Fibroblast of the conjunctiva (primary cell): ENCODE measurements around the gene PAM.

Experiments used
- DNase-seq: peaks from one replicate; pipeline ENCODE4 v3.0.0-alpha.2; 2010; ENCODE audit warnings: low read depth

Gene PAM

DNA sequence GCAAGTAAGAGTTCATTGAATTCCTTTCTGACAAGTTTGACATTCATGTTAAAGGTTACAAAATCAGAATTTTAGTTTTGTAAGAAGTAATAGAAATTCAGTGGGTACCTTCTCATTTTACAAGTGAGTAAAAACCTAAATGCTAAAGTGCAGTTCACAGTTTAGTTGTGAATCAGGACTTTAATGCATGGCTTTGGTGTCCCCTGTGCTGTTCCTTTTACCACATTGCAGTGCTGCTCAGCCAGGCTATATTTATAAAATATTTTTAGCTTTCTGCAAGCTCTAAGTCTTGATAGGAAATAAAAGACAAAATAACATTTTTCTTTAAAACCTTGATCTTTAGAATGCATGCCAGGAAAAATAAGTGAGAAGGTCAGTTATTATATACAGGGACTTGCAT lies 26.3 kb downstream of the PAM start:
- no peak for DNase-seq

DNA sequence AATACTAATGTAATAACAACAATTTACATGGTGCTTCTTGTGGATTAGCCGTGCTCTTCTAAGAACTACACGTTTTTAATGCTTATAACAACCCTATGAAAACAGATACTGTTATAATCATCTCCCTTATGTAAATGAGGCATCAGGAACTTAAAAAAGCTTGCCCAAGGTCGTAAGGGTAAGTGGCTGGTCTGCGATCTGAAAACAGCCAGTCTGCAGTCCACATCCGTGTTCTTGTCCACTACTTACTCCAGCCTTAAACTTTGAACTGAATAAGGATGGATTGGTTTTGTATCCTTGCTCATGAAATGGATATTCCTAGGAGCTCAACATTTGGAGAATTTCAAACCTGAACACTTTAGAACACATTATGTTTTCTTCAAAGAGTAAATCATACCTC lies 26.7 kb downstream of the PAM start:
- DNase-seq = no peak

DNA sequence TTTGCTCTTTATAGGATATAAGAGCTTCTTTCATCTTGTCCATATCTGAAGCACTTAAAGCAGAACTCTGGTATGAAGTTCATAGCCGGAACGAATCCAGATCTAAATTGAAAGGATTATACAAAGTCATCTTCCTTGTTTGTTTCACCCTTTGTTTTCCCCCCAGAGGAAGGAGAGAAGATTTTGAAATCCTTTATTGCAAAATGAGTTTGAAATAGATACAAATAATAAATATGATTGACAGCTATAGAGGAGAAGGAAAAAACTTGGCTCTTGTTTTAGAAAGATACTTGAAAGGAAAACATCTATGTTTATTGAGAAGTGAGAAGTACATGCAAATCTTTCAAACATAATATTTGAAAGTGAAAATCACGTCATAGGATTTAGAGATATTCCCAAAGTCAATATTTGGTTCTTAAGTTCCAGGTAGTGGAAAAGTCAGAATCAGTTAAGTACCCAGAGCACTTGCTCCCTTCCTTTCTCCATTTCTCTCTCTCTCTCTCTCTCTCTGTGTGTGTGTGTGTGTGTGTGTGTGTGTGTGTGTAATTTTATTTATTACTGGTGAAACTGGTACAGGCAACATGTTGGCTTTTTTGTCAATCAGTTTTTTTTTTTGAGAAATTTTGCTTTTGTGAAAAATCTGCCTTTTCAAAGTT lies 27.2 kb downstream of the PAM start:
- DNase-seq = no peak

DNA sequence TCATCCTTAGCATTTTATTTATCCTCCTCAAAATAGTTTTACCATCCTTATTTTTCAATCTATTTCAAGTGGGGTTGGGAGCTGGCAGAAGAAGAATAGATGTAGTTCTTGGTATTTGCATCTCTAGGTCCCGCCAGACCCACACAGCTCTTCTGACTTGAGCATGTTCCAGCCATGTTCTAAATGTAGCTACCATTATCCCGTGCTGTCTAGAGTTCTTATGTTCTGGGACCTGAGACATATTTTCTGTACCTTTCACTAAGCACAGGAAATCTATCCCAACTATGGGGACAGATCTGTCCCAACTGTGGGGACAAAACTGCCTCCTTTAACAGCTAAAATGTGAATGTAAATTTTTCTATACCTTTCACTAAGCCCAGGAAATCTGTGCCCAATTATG lies 32.0 kb downstream of the PAM start:
- DNase-seq = no peak

DNA sequence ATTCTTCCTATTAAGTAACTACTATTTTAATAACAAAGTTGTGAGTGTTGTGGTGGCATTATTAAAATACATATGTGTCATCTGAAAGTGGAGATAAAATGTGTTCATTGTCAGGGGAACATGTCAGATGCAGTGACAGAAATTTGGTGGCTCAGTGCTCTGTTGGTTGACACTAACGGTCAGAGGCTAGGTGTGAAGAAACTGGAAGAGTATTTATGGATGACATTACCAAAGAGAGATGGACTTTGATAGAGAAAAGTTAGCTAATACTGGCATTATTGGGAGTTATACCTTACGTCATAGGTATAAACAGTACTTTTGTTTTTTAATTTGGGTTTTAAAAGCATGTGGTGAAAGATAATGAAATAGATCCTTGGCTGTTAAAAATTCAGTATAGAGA lies 33.7 kb downstream of the PAM start:
- DNase-seq = no peak

DNA sequence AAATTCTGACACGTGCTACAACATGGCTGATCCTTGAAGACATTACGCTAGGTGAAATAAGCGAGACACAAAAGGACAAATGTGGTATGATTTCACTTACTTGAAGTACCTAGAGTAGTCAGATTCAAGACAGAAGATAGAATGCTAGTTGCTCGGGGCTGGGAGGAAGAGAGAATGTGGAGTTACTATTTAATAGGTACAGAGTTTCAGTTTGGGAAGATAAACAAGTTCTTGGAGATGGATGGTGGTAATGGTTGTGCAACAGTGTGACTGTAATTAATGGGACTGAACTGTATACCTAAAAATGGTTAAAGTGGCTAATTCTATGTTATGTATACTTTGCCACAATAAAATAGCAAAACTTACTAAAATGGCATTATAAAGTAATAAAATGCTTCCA lies 34.4 kb downstream of the PAM start:
- no peak for DNase-seq

DNA sequence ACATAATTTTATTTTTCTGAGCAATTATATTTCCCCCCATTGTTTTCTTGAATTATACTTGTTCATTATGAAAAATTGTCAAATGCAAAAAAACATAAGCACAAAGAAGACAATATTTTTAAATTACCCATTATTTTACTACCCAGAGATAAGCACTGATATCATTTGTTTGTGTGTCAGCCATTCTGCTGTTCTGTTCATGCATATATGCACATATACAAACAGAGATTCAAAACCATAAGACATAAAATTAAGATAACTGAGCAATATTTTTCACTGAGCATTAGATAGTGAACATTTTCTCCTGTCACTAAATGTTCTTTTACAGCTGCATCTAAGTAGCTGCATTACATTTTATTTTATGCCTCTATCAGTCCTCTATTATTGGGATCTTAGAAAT lies 35.6 kb downstream of the PAM start:
- DNase-seq = no peak

DNA sequence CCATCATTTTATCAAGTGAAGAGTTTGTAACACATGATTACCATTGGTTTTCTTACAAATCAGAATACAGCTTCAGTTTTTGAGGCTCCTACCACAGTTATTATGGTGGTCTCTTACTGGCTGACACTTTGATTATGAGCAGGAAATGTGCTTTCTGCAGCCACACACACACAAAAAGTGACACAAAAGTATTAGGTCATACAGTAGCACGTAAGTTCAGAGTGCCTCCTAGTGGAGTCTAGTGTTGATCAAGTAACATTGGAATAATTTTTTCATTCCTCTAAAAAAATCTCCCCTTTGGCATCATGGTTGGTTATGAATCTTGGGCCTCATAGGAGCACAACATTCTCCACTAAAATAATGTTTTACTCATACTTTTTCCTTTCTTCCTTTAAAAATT lies 37.6 kb downstream of the PAM start:
- DNase-seq = no peak

DNA sequence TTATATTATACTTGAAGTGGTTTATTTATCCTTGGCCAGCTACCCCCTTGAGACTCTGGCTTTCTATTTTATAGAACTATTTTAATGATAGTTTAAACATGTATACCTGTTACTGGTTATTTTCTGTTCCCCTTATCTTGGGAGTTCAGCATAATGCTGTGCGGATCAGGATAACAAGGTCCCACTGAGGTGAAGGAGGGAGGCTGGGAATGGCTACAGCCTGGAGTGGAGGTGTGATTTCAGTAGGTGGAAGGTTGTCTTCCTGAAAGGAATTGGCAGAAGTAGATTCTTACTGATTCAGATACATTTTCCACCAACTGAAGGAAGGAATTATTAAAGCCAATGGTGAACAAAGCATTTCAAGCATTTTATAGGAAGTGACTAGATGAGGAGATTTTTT lies 38.9 kb downstream of the PAM start:
- no peak for DNase-seq

DNA sequence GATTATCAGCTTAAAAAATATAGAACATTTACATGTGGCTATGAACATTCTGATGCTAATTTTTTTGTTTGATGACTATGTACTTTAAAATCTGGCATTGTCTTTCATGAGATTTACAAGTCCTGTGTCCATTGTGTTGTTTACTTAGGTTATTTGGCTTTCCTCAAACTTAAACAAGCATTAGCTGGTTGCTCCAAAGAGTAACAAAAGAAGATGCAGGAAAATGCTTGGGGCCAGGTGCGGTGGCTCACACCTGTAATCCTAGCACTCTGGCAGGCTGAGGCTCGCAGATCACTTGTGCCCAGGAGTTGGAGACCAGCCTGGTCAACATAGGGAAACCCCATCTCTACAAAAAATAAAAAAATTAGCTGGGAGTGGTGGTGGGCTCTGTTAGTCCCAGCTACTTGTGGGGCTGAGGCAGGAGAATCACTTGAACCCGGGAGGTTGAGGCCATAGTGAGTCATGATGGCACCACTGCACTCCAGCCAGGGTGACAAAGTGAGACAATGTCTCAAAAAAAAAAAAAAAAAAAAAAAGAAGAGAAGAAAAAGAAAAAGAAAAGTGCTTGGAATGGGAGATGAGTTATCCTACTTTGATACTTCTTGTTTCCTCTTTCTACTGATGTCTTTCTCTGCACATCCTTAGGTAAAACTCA lies 39.7 kb downstream of the PAM start:
- no peak for DNase-seq

DNA sequence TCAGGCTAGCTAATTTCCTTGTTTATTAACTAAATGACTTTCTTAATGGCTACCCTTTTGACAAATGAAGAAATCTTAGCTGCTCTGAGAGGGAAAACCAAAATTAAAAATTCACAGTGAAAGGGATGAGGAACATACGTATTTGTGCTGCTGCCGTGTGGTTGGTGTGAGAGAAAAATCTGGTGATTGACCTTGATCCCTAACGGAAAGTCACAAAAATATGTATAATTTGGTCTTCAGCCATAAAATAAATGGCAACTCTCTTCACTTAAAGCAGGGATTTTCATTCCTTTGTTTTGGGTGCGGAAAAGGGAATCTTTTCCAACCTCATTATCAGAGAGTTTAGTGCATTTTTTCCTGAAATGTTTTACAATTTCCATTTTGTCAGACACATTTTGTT lies 40.4 kb downstream of the PAM start:
- no peak for DNase-seq

DNA sequence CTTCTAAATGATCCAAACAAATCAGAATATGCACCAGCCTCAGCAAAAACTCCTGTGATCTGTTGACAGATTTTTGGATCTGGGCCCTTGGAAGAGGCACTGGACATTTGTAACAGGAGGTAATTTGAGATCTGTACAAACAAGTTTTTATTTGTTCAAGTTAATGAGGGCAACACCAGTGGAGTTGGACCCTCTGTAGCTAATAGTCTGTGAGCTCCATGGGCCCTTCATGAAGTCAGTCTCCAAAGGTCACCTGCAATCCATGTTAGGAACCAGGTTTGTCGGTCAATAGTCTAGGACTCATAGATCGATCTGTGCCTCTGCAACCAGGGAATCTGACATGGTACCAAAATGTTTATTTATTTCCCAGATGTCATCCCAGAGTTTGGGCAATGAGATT lies 40.9 kb downstream of the PAM start:
- DNase-seq = no peak

DNA sequence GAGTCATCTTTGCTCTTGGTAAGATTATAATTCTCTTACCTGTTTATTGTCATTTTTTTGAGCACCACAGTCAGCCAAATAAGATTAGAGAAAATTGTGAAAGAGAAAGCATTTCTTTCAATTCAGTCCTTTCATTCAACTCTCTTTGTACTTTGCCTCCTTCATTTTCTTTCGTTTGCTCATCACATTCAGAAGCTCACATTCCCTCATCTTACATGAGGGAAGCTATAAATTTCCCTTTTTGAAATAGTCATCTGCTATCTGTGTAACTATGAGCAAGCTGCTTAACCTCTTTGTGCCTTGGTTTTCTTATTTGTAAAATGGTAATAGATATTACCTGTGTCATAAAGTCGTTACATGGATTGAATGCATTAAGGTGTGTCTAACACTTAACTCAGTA lies 41.4 kb downstream of the PAM start:
- no peak for DNase-seq

DNA sequence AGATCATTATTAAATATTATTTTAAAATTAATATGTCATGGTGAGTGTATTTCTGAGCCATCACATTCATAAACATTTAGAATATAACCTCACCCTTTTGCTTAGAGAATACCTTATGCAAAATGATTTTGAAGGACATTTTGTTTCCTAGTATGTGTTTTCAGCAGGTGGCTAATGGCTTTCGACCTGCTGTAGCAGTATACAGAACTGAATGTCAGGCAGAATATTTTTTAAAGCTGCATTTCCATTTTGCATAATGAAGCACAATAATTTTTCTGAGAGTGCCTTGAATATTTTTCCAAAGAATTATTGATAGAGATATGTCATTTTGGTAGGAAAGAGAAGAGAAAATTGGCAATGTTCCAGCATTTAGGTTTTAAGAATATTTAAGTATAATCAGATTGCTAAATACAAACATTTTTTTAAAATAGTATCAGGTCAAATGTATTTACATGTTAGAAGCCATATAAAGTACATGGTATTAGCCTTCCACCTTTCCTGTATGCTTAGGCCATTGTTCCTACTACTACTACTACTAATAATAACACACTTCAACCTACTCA lies 42.3 kb downstream of the PAM start:
- no peak for DNase-seq

DNA sequence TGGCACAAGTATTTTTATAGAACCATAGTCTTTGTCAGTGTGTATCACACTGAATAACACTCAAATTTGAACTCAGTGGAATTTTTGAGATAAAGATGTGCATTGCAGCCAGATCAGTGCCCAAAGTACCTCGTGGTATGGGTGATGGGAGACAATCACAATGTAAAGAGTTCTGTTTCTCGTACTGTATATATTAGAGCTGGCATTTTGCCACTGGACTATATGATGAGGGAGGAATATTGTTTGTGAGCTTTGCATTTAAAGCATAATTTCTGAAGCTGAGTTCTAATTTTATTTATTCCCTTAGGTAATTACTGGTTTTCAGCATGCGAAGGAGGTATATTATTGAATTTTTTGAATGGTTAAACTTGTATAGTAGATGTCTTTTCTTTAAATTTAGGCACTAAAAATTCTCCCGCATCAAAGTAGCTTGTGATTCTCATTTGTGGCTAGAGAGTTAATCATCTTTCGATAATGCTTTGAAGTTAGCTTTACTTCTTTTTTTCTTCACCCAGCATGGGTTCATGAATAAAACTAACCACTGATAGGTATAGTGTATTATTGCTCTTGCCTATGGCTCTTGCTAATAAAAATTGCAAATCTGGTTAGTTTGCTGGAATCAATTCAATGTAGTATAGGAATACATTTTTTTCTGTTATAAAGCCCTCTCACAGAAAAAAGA lies 43.1 kb downstream of the PAM start:
- DNase-seq = no peak

DNA sequence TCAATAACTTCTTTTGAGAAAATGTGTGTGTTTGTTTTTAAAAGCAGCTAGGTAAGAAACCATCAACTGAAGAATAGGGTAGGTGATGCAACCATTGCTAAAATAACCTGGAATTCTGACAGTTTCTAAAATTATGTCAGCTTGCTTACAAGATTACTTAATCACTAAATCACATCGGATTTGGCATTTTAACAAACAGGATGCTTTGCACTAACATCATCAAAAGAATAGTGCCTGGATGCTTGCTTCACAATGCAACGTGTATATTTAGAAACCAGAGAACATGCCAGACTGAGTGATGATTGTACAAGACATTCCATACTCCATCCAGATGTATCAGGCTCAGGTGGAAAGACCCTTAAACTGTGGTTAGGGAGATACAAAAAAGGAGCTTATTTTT lies 43.9 kb downstream of the PAM start:
- DNase-seq = no peak

DNA sequence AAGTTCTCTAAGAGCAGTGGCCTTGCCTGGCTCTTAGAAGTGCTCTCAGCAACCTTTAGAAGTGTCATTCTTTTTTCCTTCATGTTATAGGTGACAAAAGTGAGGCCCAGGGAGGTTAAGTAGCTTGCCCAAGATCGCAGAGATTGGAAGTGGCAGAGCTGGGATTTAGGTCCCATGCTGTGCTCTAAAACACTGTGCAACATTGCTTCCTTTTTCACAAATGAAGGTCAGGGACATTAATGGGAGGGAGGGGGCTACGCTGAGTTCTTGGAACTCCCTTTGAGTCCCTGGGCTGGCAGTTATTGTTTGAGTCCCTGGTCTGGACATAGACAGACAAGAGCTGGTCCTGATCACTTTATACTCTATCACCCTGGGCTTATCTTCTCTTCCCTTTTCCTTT lies 45.3 kb downstream of the PAM start:
- DNase-seq = no peak

DNA sequence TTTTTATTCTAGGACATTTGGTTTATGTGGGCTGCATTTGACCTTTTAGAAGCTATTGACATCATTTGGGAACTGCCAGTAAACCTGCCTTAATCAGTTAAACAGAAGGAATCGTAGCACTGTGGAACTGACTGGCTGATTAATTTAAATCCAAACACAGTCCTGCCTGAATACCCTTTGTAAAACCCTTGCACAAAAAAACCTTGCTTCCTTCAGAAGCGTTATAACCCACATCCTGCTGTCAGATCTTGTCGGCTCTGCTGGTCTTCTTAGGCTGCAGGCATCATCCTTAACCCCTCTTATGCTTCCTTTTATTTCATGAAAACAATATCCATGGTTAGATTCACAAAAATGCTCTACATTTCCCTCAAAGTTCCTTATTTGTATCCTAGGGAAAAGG lies 46.3 kb downstream of the PAM start:
- DNase-seq = no peak

DNA sequence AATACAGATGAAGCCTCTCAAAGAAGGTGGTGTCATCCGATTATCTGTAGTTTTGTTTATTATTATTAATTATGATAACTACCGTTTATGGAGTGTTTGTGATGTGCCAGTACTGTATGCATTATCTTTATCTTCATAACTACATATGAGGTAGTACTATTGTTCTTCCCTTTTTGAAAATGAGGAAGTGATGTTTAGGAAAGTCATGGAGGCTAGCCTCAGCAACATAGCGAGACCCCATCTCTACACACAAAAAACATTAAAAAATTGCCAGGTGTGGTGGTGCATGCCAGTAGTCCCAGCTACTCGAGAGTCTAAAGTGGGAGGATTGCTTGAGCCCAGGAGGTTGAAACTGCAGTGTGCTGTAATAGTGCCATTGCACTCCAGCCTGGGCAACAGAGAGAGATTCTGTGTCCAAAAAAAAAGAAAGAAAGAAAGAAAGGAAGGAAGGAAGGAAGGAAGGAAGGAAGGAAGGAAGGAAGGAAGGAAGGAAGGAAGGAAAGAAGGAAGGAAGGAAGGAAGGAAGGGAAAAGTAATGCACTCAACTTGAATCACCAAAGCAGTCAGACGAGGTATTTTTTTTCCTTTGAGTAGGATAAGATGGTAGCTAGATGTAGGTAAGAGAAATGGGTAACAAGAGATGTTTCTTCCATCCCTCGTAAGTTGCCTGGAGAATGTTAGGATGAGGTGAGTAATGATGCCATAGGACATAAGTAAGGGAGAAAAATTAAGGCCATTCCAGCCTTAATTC lies 47.8 kb downstream of the PAM start:
- no peak for DNase-seq

DNA sequence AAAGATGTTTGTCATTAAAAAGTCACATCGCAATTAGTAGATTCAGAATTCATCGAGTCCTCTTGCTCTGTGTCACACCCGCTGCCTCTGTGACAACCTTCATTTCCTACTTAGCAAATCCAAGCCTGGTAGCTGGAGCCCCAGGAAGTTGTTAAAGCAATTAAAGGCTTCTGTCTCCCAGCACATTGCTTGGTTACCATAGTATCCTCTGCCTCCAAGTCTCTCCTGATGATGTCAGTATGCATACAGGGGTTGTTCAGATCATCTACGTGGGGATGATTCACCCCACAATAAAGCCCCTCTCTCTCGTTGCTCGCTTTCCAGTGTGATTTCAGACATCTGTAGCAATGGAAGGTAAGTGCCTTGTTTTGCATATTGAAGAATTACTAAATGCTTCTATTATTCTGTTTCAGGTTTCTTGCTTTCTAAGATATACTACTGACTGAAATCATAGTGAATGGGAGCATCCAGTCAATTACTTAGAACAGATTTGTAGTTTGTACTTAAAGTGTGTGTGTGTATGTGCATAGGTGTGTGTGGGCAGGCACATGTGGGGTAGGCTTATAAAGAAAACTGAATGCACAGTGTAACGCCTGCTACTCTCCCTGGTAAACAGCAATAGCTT lies 52.9 kb downstream of the PAM start:
- peak; percentile 37 for DNase-seq

DNA sequence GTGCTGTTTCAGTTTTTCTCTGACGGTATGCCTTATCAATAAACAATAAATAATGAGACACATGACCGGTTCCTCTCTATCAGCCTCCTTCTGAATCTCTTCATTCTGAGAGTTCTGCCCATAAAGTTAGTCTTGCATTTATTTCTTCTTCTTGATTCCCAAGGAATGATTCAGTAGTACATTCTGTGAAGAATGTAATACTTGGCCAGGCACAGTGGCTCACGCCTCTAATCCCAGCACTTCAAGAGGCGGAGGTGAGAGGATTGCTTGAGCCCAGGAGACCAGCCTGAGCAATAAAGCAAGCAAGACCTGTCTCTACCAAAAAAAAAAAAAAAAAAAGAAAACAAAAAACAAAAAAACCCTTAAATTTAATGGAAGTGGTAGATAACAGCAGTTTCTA lies 53.9 kb downstream of the PAM start:
- DNase-seq = no peak

DNA sequence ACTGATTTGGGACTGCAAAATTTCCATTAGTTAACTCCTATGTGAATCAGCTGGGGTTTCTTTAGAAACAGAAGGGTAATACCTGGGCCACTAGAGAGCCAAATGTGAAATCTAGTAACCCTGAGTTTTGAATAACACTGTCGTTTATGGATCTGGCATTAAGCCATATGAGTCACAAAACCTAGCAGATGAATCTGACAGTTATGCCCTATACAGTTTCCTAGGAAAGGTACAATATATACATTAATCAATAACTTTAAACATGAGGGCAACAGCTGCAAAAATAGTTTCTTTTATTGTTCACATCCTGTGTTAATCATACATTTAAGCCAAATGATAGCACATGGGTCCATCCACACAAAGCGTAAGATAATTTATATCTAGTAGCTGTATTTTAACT lies 56.9 kb downstream of the PAM start:
- DNase-seq = no peak
